Lung (tissue), 12 donors: ENCODE results near the gene ZNF155. TPM values are rescaled to one million over a fixed set of nuclear protein-coding genes. Genes with fewer than 3 reads are reported as not detected.

Experiments
- ATAC-seq: fragments of 200-7000 bp; cut with Tn5 transposase; one replicate; pipeline ENCODE4 v1.9.1; 2020; ENCODE audit warnings: moderate number of reproducible peaks; ENCODE audit not compliant: insufficient read depth, low FRiP score
- DNase-seq, 3 donors: peaks; one replicate each; pipeline ENCODE4 v3.0.0-alpha.2; 2013 to 2017
- H3K27ac ChIP-seq, 2 donors: one replicate each; pipeline ENCODE4 v1.5.1; 2013; ENCODE audit warnings: mild to moderate bottlenecking in 2 of 2, moderate library complexity in 2 of 2, control low read depth in 1 of 2, inconsistent platforms in 1 of 2, low read depth in 1 of 2, low read length in 1 of 2
- H3K27me3 ChIP-seq, 3 donors: one replicate each; pipeline ENCODE4 v1.5.1; 2013; ENCODE audit warnings: low read length in 2 of 3; ENCODE audit not compliant: control insufficient read depth in 3 of 3, insufficient read depth in 3 of 3
- H3K36me3 ChIP-seq, 4 donors: one replicate each; pipeline ENCODE4 v1.5.1; 2013; ENCODE audit warnings: low read length in 4 of 4, mild to moderate bottlenecking in 1 of 4, moderate library complexity in 1 of 4; ENCODE audit not compliant: control insufficient read depth in 4 of 4, insufficient read depth in 4 of 4
- H3K4me1 ChIP-seq, 5 donors: one replicate each; pipeline ENCODE4 v1.5.1; 2013; ENCODE audit warnings: low read length in 5 of 5, mild to moderate bottlenecking in 2 of 5, moderate library complexity in 1 of 5; ENCODE audit not compliant: control insufficient read depth in 5 of 5, insufficient read depth in 5 of 5
- H3K4me3 ChIP-seq: one replicate; pipeline ENCODE4 v1.5.1; 2013; ENCODE audit warnings: mild to moderate bottlenecking, control low read depth, moderate library complexity
- H3K9ac ChIP-seq, 2 donors: one replicate each; pipeline ENCODE4 v1.5.1; 2013; ENCODE audit warnings: low read length in 2 of 2, control low read depth in 1 of 2; ENCODE audit not compliant: insufficient read depth in 1 of 2
- H3K9me3 ChIP-seq, 4 donors: one replicate each; pipeline ENCODE4 v1.5.1; 2013; ENCODE audit warnings: low read length in 3 of 4, mild to moderate bottlenecking in 1 of 4, moderate library complexity in 1 of 4; ENCODE audit not compliant: control insufficient read depth in 4 of 4, insufficient read depth in 3 of 4
- WGBS, 2 donors: extraction: QIAGEN DNeasy Blood & Tissue Kit; methylation state at CpG; one replicate each; pipeline ENCODE4 v1.1.7; 2013; 5-methylcytosine and 5-hydroxymethylcytosine counted together
- polyA plus RNA-seq, 2 donors: library from polyadenylated mRNA; stranded (reverse); fragments of 200-250 nt; gene quantifications; one replicate each; pipeline ENCODE4 v1.2.1, GENCODE V29; 2013
- total RNA-seq, 2 donors: library from RNA; depleted of rRNA in 1 of 2; stranded (reverse); fragments of >200 nt in 1 of 2; gene quantifications; one replicate each; pipeline ENCODE4 v1.2.1, GENCODE V29; 2014 to 2021
- TF ChIP-seq, protein P1 (sequence below): IDR thresholded peaks from 2 replicates; pipeline ENCODE4 v1.5.1; 2012; ENCODE audit warnings: mild to moderate bottlenecking; ENCODE audit errors: control extremely low read depth, extremely low read depth
- donor health status: control.
- donor health status: control.
- donor health status: Bipolar disorder and iron deficiency.
- donor health status: healthy.
- donor health status: DM: yes; HTN: yes; CAD: no.

Gene ZNF155
- total and polyA plus RNA-seq, 4 donors: 4.4 to 7.8 (median 4.7) TPM

DNA sequence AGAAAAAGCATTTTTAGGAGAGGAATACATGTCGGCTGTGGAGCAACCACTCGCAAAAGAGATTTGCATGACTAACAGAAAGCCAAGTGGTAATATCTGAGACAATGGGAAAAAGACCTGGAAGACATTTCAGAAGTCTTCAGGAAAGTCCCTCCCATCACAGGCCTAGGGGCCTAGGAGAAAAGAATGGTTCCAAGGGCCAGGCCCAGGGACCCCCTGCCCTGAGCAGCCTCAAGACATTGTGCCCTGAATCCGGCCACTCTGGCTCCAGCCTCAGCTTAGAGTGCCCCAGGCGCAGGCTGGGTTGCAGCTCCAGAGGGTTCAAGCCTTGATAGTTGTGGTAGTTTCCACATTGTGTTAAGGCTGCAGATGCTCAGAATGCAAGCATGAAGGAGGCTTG is 23.6 kb upstream of the ZNF155 start:
- no peaks in the 10 kb centered on the region for H3K27me3 ChIP-seq
- H3K27ac ChIP-seq: no peak overlapping the region
- ATAC-seq: no peak
- TF ChIP-seq, protein P1, sequence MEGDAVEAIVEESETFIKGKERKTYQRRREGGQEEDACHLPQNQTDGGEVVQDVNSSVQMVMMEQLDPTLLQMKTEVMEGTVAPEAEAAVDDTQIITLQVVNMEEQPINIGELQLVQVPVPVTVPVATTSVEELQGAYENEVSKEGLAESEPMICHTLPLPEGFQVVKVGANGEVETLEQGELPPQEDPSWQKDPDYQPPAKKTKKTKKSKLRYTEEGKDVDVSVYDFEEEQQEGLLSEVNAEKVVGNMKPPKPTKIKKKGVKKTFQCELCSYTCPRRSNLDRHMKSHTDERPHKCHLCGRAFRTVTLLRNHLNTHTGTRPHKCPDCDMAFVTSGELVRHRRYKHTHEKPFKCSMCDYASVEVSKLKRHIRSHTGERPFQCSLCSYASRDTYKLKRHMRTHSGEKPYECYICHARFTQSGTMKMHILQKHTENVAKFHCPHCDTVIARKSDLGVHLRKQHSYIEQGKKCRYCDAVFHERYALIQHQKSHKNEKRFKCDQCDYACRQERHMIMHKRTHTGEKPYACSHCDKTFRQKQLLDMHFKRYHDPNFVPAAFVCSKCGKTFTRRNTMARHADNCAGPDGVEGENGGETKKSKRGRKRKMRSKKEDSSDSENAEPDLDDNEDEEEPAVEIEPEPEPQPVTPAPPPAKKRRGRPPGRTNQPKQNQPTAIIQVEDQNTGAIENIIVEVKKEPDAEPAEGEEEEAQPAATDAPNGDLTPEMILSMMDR: no peak
- H3K9me3 ChIP-seq: peaks cover 21 to 70% (median 25%) of the 10 kb centered on the region in 4 donors
- no peak overlapping the region for H3K4me3 ChIP-seq
- no peak for DNase-seq
- 73% methylated on average over 4 of the region's 4 CpGs for WGBS, 2 donors
- peaks cover 7 to 58% (median 22%) of the 10 kb centered on the region in 4 donors for H3K36me3 ChIP-seq
- no peaks in the 10 kb centered on the region for H3K4me1 ChIP-seq
- H3K9ac ChIP-seq: no peak overlapping the region

DNA sequence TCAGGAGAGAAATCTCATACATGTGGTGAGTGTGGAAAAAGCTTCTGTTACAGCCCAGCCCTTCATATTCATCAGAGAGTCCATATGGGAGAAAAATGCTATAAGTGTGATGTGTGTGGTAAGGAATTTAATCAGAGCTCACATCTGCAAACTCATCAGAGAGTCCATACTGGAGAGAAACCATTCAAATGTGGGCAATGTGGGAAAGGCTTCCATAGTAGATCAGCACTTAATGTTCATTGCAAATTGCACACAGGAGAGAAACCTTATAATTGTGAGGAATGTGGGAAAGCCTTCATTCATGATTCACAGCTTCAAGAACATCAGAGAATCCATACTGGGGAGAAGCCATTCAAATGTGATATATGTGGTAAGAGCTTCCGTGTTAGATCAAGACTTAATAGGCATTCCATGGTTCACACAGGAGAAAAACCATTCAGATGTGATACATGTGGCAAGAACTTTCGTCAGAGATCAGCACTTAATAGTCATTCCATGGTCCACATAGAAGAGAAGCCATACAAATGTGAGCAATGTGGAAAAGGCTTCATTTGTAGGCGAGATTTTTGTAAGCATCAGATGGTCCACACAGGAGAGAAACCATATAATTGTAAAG is 17.8 kb upstream of the ZNF155 start:
- Histone ChIP-seq H3K27ac (no peak overlapping the region), H3K36me3 (peaks cover 20 to 80% (median 66%) of the 10 kb centered on the region in 4 donors), H3K4me3 (no peak overlapping the region), H3K9me3 (peaks cover 41 to 88% (median 56%) of the 10 kb centered on the region in 4 donors), H3K4me1 (no peaks in the 10 kb centered on the region), H3K27me3 (no peaks in the 10 kb centered on the region), H3K9ac (no peak overlapping the region)
- TF ChIP-seq, protein P1: no peak
- no peak for DNase-seq
- 94 to 96% methylated on average over 3 of the region's 3 CpGs for WGBS, 2 donors
- ATAC-seq: no peak

DNA sequence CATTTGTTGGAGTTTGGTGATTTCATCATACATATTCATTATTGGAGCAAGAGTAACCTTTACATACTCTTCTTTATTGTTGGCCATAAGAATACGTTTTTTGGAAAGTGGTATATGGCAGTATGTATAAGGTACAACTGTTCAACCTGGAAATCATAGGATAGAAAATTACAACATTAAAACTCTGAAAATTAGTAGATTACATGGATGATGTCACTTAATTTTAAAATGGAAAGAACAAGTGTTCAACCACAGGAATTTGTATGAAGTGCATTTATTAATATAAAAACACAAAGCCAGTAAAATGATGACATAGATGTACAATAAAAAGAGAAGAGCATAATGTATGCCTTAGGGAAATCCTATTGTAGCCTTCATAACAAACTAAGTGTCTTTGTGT is 7.3 kb upstream of the ZNF155 start:
- Histone ChIP-seq H3K27me3 (no peaks in the 10 kb centered on the region), H3K9me3 (peaks cover 7 to 34% (median 10%) of the 10 kb centered on the region in 4 donors), H3K27ac (no peak overlapping the region), H3K9ac (no peak overlapping the region), H3K4me3 (no peak overlapping the region), H3K36me3 (peaks cover 0 to 7% (median 1%) of the 10 kb centered on the region in 4 donors), H3K4me1 (no peaks in the 10 kb centered on the region)
- no peak for DNase-seq
- no peak for ATAC-seq
- TF ChIP-seq, protein P1: no peak
- 85 to 100% methylated on average over 1 of the region's 1 CpG for WGBS, 2 donors

DNA sequence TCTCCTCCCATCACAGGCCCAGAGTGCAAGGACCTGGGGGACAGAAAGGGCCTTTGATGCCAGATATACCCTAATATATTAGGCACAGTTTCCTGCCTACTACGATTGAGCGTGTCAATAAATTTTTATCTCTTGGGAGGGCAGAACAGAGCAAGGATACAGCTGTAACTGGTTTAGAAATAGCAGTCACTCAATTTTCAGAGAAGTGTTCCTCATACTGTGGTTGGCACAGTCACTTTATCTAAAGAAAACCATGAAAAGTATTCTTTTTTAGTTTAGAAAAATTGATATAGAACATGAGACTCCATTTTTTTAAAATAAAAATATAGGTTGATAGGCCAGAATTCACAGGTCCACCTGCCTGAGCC is 460 bp upstream of the ZNF155 start:
- ATAC-seq: no peak
- DNase-seq: no peak

More for the DNA sequence above, 460 bp upstream of the ZNF155 start:
- H3K9ac ChIP-seq: no peak overlapping the region
- peaks cover 0 to 3% (median 2%) of the 10 kb centered on the region in 4 donors for H3K9me3 ChIP-seq
- no peak overlapping the region for H3K27ac ChIP-seq
- no peaks in the 10 kb centered on the region for H3K27me3 ChIP-seq
- no peak overlapping the region for H3K4me3 ChIP-seq
- peaks cover 0 to 4% (median 2%) of the 10 kb centered on the region in 4 donors for H3K36me3 ChIP-seq
- TF ChIP-seq, protein P1: no peak
- WGBS, 2 donors: 53 to 77% methylated on average over 2 of the region's 2 CpGs
- peaks cover 0 to 5% (median 0%) of the 10 kb centered on the region in 5 donors for H3K4me1 ChIP-seq
